GM21515 (cell line): ENCODE results near the gene NOL11.
"Not testable (repeated sequence)": the region's sequence is repeated elsewhere in the genome, so short reads cannot be mapped to it uniquely, and the experiment has no call there.

Experiments used
- ATAC-seq: cut with Tn5 transposase; IDR thresholded peaks from one replicate; pipeline ENCODE4 v1.9.1; 2021; ENCODE audit not compliant: unreplicated experiment

The NOL11 gene

GRCh38 chr17:67752160-67752559 is 34.4 kb downstream of the NOL11 start:
- ATAC-seq, result not testable (repeated sequence)

GRCh38 chr17:67753026-67753425 is 35.3 kb downstream of the NOL11 start:
- no peak for ATAC-seq

- no peak for ATAC-seq
Observed at GRCh38 chr17:67754001-67754400, 36.3 kb downstream of the NOL11 start.

DNA sequence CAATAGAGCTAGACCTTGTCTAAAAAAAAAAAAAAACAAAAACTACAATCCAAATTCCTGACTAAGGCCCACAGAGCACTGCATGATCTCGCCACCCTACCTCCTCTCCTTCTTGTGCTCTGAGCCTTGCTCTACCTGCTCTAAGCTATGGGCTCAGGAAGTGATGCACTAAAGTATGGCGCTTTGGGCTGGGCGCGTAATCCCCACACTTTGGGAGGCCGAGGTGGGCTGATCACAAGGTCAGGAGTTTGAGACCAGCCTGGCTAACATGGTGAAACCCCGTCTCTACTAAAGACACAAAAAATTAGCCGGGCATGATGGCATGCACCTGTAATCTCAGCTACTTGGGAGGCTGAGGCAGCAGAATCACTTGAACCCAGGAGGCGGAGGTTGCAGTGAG is 37.0 kb downstream of the NOL11 start:
- not testable (repeated sequence) for ATAC-seq

- ATAC-seq, result not testable (repeated sequence)
Observed at GRCh38 chr17:67756766-67757165, 39.0 kb downstream of the NOL11 start.

DNA sequence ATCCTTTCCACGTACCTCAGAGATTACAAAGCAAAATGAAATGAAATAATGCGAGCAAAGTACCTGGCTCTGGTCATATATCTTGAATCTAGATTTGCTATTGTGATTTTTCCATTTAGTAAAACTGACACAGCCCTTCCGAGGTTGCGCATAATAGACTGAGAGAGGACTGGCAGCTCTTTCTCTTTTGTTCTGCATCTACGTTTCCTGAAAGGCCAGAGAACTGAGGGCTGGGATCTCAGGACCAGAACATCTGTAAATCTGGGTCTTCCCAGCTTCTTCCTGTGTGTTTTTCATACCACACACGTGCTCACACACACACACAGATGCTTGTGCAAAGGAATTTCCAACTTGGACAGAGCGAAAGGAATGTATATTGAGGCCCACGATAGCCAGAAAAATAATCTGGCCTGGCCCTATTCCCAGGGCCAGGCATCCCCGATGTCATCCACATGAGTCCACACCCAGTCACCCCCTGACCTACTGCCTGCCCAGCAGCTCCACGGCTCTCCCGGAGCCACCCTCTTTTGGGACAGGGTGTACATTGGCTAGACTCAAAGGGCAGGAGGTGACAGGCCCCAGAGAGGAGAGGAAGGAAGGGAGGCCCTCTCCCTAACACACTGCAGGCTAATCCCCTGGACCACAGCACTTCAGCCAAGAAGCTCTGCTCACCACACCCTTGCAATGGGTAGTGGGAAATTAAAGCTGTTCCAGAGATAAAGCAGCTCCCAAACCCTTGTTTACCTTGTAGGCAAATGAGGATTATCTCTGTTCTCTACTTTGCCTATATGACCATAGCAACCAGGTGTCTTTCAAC is 41.8 kb downstream of the NOL11 start:
- no peak for ATAC-seq

DNA sequence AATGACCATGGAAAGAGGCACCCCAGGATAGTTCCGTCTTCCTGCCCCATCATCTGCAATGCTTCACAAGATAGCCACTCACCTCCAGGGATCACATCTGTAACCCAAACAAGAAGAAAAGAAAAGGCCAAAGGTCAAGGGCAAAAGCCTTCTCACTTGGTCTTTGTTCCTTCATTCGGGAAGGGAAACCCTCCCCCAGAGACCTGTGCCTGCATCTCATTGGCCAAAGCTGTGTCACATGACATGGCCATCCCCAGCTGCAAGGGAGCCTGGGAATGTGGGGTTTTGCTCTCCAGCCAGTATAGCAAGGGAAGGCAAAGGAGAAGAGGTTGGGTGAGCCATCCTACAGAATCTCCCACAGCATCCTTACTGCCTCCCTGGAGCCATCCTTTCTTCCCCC is 47.9 kb downstream of the NOL11 start:
- no peak for ATAC-seq

DNA sequence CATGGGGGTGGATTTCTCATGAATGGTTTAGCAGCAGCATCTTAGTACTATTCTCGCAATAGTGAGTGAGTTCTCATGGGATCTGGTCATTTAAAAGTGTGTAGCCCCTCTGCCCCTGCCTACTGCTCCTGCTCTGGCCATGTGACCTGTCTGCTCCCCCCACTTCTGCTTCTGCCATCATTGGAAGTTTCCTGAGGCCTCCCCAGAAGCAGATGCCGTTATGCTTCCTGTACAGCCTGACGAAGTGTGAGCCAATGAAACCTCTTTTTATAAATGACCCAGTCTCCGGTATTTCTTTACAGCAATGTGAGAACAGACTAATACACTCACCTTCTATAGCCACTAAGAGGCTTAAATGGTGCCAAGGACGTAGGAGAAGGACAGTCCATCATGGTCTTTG is 51.5 kb downstream of the NOL11 start:
- no peak for ATAC-seq

- ATAC-seq, result no peak
Observed at GRCh38 chr17:67770539-67770938, 52.8 kb downstream of the NOL11 start.

DNA sequence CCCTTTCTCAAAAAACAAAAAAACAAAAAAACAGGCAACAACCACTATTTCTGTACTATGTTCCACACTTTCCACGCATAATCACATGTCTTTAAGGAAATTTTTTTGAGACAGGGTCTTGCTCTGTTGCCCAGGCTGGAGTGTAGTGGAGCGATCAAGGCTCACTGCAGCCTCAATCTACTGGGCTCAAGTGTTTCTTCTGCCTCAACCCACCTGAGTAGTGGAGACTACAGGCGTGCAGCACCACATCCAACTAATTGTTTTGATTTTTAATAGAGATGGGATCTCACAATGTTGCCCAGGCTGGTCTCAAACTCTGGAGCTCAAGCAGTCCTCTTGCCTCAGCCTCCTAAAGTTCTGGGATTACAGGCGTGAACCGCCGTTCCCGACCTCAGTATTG is 54.9 kb downstream of the NOL11 start:
- no peak for ATAC-seq

DNA sequence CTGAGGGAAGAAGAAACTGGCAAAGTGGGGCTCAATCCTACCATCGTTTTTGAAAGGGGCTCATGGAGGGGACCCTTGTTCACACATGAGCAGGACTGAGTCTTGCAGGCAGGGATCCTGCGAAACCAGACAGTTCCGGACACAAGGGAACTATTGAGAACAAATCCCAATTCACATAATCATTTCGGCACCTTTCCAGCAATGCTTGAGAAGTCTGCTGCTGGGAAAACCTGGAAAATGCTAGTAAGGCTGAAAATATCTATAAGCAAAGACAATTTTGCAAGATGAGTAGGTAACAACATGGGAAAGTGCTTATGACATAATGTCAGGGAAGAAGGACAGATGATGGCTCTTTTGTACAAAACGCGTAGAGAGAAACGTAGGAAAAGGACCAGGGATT is 55.5 kb downstream of the NOL11 start:
- ATAC-seq, result no peak

GRCh38 chr17:67779098-67779672 is 61.4 kb downstream of the NOL11 start:
- no peak for ATAC-seq

DNA sequence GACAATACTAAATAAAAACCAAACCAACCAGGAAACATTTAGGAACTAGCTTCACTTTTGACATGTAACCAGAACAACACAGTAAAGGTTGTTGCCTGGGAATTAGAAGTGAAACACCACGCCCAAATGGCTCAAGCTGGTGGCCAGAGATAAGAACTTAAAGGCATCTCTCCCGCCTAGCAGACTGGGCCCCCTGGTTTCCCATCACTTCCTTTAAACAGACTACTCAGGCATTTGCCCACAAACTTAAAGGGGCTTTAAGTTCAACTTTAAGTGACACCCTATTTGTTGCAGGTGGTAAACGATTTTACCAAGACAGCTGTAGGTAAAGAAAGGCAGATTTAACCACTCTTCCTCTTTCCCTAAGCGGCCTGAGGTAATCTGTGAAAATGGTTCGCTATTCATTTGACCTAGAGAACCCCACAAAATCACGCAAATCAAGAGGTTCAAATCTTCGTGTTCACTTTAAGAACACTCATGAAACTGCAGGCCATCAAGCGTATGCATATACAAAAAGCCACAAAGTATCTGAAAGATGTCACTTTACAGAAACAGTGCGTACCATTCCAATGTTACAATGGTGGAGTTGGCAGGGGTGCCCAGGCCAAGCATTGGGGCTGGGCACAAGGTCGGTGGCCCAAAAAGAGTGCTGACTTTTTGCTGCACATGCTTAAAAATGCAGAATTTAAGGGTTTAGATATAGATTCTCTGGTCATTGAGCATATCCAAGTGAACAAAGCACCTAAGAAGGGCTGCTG is 66.8 kb downstream of the NOL11 start:
- ATAC-seq, result no peak

DNA sequence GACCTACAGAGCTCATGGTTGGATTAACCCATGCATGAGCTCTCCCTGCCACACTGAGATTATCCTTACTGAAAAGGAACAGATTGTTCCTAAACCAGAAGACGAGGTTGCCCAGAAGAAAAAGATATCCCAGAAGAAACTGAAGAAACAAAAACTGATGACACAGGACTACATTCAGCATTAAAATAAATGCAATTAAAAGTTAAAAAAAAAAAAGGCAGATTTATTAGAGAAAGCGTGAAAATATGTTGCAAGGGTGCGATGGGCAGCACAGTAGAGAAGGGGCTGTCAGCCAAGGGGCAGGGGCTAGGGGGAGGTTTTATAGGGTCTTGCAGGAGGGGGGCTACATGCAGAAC is 67.4 kb downstream of the NOL11 start:
- ATAC-seq, result no peak

GRCh38 chr17:67785504-67785903 is 67.8 kb downstream of the NOL11 start:
- no peak for ATAC-seq
